ENCODE measurements around the gene GPS2.
A peak's percentile ranks its signal among the peaks of the same experiment; 100 is the strongest.

Gene GPS2

DNA sequence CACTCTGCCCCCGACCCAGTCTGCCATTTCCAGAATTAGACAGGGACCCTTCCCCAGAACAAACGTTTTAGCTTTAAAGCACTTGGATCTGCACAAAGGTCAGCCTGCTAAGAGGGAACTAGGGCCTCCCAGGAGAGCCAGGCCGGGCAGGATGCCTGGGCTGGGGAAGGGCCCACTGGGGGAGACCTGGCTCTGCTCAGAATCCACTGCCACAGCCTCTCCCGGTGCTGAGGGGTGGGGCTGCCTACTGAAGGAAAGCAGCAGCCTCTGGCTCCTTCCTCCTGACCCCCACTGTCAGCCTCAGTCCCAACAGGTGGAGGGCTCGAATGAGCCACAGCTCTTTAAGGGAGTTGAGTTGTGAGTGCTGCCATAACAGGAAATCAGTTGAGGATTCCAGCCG is 22.4 kb downstream of the GPS2 start:
- no peak for DNase-seq

GRCh38 chr17:7292194-7292593 is 23.0 kb downstream of the GPS2 start:
- DNase-seq: no peak

- no peak for DNase-seq
Observed at GRCh38 chr17:7290685-7291084, 24.5 kb downstream of the GPS2 start.

DNA sequence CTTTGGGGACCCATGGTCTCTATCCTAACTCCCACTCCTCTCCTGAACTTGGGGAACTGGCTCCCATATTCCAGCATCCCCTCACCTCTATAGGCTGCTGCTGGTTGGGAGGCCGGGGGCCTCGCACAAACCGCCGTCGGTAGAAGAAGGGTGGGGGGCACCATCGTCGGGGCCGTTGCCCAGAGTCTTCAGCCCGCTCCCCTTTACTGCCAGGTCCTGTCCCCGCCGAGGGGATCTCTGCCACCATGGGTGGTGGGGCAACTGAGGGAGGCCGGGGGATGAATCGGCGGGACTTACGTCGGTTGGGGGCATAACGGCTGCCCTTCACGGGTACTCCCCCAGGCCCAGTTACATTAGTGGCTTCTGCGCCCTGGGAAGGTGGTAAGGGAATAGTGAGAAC is 25.0 kb downstream of the GPS2 start:
- DNase-seq: no peak

DNA sequence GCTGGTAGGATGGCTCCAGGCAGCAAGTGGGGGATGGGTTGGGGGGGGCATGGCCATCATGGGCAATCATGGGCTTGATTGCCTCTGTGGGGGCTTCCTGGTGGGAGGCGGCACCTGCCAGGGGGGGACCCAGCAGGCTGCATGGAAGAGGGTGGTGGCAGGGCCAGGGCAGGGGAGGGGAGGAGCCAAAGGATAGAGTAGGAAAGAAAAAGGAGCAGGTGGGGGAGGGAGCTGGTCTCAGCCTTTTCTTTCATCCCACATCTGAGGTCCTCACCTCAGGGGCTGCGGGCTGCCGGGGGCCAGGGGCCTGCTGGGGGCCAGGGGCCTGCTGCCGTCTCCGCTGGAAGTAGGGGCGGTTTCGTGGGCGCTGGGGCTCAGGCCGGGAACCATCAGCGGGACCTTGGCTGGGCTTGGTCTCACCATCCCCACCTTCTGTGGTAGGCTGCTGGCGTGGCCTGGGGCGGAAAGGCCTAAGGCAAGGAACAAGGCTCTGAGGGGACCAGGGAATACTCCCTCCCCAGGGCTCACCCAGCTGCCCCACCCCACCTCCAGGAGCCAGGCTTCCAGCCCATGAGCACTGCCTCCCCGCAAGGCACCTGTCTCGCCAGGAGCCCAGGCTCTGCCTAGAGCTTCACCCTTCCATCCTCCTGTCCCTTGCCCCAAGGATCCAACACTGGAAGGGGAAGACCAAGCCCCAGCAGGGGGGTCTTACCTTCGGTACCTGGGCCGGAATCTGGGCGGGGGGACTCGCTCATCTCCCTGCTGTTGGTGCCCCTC is 25.7 kb downstream of the GPS2 start:
- no peak for DNase-seq

DNA sequence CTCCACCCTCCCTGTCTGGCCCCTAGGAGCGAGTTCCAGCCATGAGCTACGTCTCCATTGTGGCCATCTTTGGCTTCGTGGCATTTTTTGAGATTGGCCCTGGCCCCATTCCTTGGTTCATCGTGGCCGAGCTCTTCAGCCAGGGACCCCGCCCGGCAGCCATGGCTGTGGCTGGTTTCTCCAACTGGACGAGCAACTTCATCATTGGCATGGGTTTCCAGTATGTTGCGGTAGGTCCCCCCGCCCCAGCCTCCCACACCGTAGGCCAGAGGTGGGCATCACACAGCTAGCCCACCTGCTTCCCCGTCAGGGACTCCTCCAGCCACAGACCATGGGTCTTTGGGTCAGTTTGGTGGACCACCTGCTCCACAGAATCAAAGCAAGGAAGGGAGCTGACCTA is 29.5 kb downstream of the GPS2 start:
- no peak for DNase-seq

- no peak for DNase-seq
Observed at GRCh38 chr17:7284911-7285310, 30.2 kb downstream of the GPS2 start.

- DNase-seq: no peak
Observed at GRCh38 chr17:7283471-7284216, 31.5 kb downstream of the GPS2 start.

- DNase-seq: no peak
Observed at GRCh38 chr17:7282752-7283321, 32.3 kb downstream of the GPS2 start.

DNA sequence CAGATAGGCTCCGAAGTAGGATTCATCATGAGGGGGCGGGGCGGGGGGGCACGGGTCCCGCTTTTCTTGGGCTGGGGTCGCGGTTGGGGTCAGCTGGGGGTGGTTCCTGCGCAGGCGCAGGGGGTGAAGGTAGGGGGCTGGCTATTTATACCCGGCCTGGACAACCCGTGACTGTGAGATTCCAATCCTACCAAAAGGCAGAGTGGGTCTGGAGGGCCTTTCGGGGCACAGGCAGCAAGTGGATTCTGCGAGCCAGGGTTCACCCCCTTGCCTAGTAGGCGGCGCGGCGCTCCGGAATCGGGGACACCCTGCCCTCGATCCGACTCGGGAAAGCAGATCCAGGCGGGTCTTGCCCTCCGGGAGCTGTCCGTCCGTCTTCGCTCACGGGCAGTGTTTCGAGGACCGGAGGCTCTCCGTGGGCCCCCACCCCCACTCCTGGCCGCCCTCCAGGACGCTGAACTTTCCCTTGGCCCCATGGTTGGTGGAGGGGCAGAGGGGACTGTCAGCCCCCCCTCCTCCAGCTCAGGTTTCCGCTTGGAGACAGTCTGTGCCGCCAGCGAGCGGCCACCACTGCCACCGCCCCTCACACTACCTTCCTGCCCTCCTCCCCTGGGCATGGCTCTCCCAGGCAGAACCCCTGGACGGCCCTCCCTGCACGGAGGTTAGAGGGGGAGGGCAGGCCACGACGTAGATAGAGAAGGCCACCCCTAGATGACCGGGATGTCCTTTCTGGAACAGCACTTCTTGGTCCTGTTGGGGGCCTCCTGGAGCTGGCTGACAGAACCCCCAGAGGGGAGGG is 33.0 kb downstream of the GPS2 start:
- DNase-seq: no peak

- peak; percentile 94 for DNase-seq
Observed at GRCh38 chr17:7281074-7281952, 33.8 kb downstream of the GPS2 start, which contains the start of gene SLC2A4. TSS of gene SLC2A4 (plus strand) at chr17:7281718. CDS start at chr17:7281935, 217 bp downstream.

DNA sequence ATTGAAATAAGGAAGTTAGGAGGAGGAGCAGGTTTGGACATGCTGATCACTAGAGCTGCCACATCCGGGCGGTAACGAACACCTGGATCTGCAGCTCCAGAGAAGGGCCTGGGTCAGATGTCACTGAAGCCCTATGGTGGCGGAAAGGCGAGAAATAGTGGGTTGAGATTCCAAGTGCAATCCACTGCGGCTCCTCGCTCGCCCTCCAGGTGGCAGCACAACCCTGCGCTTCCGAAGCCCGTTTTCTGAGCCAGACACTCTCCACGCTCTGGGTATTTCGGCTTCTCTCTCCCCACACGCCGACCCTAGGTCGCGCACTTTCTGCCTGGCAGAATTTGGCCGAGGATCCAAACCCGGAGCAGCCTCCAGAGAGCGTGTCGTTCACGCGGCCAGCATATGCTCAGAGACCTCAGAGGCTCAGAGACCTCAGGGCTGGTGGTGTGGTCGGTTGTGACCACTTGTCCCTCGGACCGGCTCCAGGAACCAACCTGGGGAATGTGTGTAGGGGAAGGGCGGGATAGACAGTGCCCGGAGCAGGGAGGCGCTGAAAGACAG is 34.6 kb downstream of the GPS2 start:
- peak; percentile 75 for DNase-seq

DNA sequence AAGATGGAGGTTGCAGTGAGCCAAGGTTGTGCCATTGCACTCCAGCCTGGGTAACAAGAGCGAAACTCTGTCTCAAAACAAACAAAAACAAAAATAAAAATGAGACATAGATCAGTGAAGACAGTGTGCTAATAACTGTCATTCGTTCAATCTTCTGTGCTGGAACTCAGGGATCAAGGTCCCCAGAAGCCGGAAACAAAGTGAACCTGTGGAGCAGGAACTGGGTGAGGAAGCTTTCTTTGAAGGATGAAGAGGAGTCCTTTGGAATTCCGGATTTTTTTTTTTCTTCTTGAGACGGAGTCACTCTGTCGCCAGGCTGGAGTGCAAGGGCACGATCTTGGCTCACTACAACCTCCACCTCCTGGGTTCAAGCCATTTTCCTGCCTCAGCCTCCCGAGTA is 35.7 kb downstream of the GPS2 start:
- DNase-seq: no peak

GRCh38 chr17:7266784-7267183 is 48.4 kb downstream of the GPS2 start:
- no peak for DNase-seq

GRCh38 chr17:7263801-7264078 is 51.4 kb downstream of the GPS2 start:
- no peak for DNase-seq

DNA sequence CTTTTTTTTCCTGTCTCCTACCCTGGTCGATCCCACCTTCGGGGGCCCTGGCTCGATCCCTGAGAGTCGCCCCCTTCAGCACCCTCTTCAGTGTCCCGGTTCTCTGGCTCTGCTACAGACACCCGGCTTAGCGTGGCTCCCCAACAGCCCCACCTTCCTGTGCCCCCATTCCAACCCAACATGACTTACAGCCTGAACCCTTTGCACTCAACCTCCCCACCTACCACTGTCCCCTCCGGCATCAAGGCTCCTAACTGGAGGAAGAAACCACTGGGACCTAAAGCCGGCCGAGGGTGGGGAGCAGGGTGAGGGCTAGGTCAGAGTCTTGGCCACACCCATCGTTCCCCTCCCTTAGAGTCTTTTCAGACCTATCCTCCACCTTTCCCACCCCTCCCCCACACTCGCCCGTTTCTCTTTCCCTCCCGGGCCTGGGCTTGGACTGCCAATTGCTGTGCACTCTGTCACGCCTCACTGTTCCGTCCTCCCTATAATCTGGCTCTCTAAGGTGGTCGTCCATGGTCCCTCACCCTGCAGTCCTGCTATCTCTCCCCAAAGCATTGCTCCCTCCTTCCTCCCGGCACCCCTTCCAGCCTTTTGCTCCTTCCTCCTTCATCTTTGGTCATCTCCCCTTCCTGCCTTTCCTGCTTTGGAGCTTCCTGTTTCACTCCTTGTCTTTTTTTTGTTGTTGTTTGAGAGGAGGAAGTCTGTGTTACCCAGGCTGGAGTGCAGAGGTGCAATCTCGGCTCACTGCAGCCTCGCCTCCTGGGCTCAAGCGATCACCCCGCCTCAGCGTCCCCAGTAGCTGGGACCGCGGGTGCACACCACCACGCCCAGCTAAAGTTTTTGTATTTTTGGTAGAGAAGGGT is 52.0 kb downstream of the GPS2 start:
- DNase-seq: no peak
